ENCODE data around the gene SENP3.

The SENP3 gene

GRCh38 chr17:7575959-7576358, 14.2 kb downstream of the SENP3 start:
- no peak for TF ChIP-seq CTCF (IDR thresholded peaks at IDR 0.05; ENCODE audit: low read depth, low read length, missing control alignments)
- no peak for DNase-seq (ENCODE audit: low read depth)
- H3K4me3 ChIP-seq (ENCODE audit: low read depth, low read length), result no peak overlapping the region
- in situ Hi-C loops (cut with HindIII; ENCODE audit: low sequenced_read_pairs), result no loop called here

- no peak overlapping the region for H3K4me3 ChIP-seq (ENCODE audit: low read depth, low read length)
- DNase-seq (ENCODE audit: low read depth), result no peak
- no peak for TF ChIP-seq CTCF (IDR thresholded peaks at IDR 0.05; ENCODE audit: low read depth, low read length, missing control alignments)
- in situ Hi-C loops (cut with HindIII; ENCODE audit: low sequenced_read_pairs), result no loop called here
These were observed 14.8 kb downstream of the SENP3 start for GRCh38 chr17:7576432-7576937.

GRCh38 chr17:7577327-7578199, 15.8 kb downstream of the SENP3 start:
- in situ Hi-C loops (cut with HindIII; ENCODE audit: low sequenced_read_pairs), result no loop called here
- TF ChIP-seq CTCF (IDR thresholded peaks at IDR 0.05; ENCODE audit: low read depth, low read length, missing control alignments), result no peak
- no peak for DNase-seq (ENCODE audit: low read depth)
- H3K4me3 ChIP-seq (ENCODE audit: low read depth, low read length), result no peak overlapping the region

- no peak for DNase-seq (ENCODE audit: low read depth)
- H3K4me3 ChIP-seq (ENCODE audit: low read depth, low read length), result no peak within 1 kb of the TSS
- no peak for TF ChIP-seq CTCF (IDR thresholded peaks at IDR 0.05; ENCODE audit: low read depth, low read length, missing control alignments)
These were observed 17.5 kb downstream of the SENP3 start, which contains the start of gene CD68 for GRCh38 chr17:7579001-7579833. Gene CD68, plus strand, starts transcription at chr17:7579638. Its CDS starts 40 bp downstream, at chr17:7579678.

GRCh38 chr17:7579834-7580603, 18.3 kb downstream of the SENP3 start:
- no peak for TF ChIP-seq CTCF (IDR thresholded peaks at IDR 0.05; ENCODE audit: low read depth, low read length, missing control alignments)
- no peak overlapping the region for H3K4me3 ChIP-seq (ENCODE audit: low read depth, low read length)
- in situ Hi-C loops (cut with HindIII; ENCODE audit: low sequenced_read_pairs), result no loop called here
- no peak for DNase-seq (ENCODE audit: low read depth)

More at GRCh38 chr17:7579001-7579833, 17.5 kb downstream of the SENP3 start, which contains the start of gene CD68:
- in situ Hi-C loops (cut with HindIII; ENCODE audit: low sequenced_read_pairs), result no loop called here

Data from astrocyte of the cerebellum (primary cell).